Measurements from ENCODE around the gene DRC3.

- TF ChIP-seq BHLHE40 (IDR thresholded peaks at IDR 0.05; ENCODE audit: borderline replicate concordance), result no peak
- TF ChIP-seq L3MBTL2 (conservative IDR thresholded peaks at IDR 0.05), result no peak
- no peak for TF ChIP-seq LEF1 (IDR thresholded peaks at IDR 0.05; ENCODE audit: borderline replicate concordance)
- no peak for TF ChIP-seq ARNT (IDR thresholded peaks at IDR 0.05)
- TF ChIP-seq TARDBP (IDR thresholded peaks at IDR 0.05), result no peak
- TF ChIP-seq FOXK2 (IDR thresholded peaks at IDR 0.05), result no peak
- no peak for TF ChIP-seq HDGF (IDR thresholded peaks at IDR 0.05; ENCODE audit: borderline replicate concordance)
- TF ChIP-seq FOXA1 (IDR thresholded peaks at IDR 0.05), result no peak
- TF ChIP-seq SUZ12 (IDR thresholded peaks at IDR 0.05), result no peak
- TF ChIP-seq SP1 (IDR thresholded peaks at IDR 0.05), result no peak
- TF ChIP-seq ZNF384 (IDR thresholded peaks at IDR 0.05), result no peak
- no peak for TF ChIP-seq ELF4 (IDR thresholded peaks at IDR 0.05)
These were observed 34.0 kb downstream of the DRC3 start for GRCh38 chr17:18006495-18007239.

Measured in HEK293T (cell line).